GM21447 (cell line): ENCODE results near the gene PCBD2.
"Not testable (repeated sequence)": the region's sequence is repeated elsewhere in the genome, so short reads cannot be mapped to it uniquely, and the experiment has no call there.

ENCODE experiments used
- ATAC-seq: cut with Tn5 transposase; IDR thresholded peaks from one replicate; pipeline ENCODE4 v1.9.1; 2021; ENCODE audit not compliant: unreplicated experiment

The PCBD2 gene

DNA sequence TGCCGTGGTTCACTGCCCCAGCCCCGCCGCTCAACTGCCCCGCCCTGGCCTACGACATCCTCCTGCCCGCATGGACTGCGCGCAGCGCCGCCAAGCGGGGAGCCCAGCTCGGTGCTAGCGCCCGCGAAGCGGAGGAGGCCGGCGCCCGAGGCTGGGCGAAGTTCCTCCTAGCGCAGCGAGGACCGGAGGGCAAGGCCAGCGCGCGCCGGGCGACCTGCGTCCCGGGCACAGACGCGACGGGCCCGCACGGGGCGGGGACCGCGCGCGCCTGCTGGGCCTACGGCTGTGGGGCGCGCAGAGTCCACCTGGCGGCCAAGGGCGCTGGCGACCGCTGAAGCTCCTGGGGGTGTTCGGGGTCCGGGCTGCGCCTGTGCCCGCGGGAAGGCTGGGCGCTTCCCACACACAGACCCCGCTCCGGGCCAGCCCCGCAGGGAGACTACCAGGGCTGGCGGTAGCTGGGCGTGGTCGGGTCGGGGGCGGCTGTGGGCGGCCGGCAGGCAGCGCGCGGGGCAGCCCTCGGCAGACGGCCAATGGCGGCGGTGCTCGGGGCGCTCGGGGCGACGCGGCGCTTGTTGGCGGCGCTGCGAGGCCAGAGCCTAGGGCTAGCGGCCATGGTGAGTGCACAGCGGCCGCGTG lies at the start of gene PCBD2:
PCBD2 (plus strand) TSS at position 522 of the 636 bp plus-strand sequence; CDS start at position 531, 9 bp downstream.
- peak; percentile 74 for ATAC-seq

DNA sequence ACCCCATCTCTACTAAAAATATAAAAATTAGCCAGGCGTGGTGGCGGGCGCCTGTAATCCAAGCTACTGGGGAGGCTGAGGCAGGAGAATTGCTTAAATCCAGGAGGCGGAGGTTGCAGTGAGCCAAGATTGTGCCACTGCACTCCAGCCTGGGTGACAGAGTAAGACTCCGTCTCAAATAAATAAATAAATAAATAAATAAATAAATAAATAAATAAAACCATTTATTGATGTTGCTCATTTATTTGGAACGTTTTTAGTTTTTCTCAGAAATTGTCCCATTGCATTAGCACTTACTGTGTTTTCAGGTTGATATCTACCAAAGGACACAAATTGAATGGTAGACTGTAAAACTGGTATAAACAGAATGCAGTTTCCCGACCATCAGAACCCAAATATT lies 48.5 kb upstream of the PCBD2 start:
- ATAC-seq: not testable (repeated sequence)

DNA sequence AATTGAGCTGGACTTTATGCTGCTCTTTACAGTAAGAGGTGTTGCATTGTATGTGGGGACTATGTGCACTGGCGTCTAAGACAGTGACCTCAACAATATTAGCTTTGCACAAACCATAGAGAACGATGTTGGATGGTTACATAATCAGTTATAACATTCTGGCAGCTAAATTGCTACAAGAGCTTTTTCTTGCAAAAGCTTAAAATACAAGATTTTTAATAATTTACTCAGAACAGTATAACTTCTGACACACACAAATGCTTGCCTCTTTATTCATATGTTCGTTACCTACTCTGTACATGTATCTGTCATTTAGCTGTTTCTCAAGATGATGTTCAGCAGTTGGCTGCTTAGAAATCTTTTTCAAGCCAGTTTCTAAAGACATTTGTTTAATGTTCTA lies 47.5 kb upstream of the PCBD2 start:
- no peak for ATAC-seq

DNA sequence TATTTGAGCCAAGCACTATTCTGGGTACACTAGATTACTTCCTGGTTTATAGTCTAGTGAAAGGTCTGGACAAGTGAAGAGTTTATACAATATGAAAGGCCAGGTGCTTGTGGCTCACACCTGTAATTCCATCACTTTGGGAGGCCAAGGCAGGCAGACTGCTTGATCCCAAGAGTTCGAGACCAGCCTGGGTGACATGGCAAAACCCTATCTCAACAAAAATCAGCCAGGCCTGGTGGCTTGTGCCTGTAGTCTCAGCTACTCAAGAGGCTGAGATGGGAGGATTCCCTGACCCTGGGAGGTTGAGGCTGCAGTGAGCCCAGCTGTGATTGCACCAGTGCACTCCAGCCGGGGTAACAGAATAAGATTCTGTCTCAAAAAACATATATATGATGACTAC lies 40.2 kb upstream of the PCBD2 start:
- ATAC-seq: no peak

DNA sequence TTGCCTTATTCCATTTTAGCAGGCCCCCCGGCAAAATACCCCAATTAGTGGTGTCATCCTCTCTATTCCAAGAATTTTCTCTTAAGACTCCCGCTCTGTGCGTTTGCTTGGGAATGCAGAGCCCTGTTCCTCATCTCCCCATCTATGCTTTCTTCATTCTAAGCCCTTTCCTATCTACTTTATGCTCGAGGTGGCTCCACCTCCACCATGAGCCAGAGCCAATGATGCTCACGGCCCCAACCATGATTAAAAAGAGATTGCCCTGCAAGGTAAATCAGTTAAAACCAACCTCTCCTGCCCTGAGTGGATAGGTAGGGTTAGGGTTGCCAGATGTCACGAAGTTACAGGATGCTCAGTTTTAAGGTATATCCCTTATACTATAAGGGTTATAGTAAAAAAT lies 31.4 kb upstream of the PCBD2 start:
- no peak for ATAC-seq

DNA sequence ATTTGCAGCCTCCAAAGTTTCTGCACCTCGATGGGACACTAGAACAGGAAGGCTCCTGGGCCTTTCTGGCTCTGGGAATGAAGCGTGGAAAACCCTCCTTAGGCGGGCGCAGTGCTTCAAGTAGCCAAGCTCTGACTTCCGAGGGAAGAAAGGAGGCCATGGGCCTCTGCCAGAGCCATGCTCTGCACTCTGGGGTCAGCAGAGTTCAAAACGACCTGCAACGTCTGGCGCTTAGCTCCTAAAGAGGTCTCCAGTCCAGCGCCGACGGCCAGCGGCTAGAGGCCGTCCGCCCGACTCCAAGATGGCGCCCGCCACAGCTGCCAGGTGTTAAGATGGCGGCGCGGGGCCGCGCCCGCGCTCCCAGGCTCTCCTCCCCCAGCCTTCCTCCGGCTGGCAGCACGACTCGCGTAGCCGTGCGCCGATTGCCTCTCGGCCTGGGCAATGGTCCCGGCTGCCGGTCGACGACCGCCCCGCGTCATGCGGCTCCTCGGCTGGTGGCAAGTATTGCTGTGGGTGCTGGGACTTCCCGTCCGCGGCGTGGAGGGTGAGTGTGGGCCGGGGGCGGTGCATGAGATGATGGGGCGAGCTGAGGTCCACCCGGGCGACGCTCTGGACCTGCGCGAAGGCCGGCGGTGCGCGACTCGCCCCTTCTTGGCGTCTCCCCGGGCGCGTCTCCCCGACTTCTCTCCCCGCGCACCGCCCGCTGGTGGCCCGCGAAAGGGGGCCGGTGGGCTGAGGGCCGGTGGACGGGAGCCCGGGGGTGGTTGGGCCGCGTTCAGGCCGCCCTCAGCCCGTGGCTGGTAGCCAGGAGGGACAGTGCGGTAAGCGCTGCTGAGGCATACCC lies 30.7 kb upstream of the PCBD2 start, which contains the start of gene TXNDC15:
TXNDC15 (plus strand) TSS at position 385 of the 844 bp plus-strand sequence; CDS start at position 442, 57 bp downstream.
- ATAC-seq: peak; percentile 80

DNA sequence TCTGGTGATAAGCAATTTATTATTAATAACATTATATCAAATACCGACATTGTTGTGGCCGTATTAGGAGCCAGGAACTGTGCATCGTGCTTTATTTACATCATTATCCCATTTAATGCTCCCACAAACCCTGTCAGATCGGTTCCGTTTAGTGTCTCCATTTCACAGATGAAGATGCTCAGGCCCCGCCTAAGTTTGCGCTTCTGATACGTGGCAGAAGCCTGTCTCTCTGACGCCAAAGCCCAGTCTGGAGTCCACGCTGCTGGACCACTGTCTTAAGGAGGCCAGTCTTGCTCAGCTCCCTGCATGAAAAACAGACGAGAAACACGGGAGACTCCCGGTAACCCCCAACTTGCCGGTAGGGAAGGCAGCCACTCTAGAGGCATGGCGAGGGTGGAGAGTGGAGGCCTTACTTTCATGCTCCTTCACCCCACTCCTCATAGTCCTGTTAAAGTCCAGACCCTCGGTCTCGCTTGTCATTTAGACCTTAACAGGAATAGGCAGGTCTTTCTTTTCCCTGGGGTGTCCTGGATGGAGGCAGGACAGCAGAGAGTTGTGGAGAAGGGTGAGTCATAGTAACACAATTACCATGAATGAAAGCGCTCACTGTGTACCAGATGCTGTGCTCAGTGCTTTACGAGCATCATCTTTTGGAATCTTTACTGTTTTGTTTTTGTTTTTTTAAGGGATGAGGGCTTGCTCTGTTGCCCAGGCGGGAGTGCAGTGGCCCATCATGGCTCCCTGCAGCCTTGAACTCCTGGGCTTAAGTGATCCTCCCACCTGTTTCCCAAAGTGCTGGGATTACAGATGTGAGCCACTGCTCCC lies 29.9 kb upstream of the PCBD2 start:
- ATAC-seq: peak; percentile 40

DNA sequence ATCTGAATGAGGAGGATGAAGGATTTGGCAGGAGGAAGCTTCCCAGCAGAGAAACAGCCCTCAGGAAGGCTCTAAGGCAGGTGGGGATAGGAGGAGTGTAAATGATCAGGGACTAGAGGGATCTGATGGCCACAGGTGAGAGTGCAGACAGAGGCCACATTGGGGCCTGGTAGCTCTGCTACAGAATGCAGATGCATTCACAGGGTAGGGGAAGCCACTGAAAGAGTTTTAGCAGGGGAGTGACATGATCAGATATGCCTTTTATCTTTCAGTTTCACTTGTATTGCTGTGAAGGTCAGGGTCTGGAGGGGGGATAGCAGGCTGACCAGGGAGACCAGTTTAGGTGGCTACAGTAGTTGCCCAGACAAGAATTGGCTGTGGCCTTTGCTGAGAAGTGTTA lies 27.8 kb upstream of the PCBD2 start:
- ATAC-seq: no peak

DNA sequence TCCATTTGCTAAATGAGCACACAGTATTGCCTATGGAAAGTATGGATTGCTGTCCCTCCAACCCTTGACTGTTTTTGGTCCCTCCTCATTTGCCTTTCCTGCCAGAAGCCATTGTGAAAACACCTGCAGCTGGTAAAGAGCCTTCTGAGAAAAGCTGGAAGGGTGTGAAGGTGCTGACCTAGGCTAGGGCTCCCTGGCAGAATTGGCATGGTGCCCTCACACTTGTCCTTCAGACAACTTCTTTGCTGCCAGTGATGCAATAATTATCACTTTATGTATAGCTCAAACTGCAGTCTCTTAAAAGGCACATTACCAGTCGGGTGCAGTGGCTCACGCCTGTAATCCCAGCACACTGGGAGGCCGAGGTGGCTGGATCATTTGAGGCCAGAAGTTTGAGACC lies 26.5 kb upstream of the PCBD2 start:
- ATAC-seq: no peak

DNA sequence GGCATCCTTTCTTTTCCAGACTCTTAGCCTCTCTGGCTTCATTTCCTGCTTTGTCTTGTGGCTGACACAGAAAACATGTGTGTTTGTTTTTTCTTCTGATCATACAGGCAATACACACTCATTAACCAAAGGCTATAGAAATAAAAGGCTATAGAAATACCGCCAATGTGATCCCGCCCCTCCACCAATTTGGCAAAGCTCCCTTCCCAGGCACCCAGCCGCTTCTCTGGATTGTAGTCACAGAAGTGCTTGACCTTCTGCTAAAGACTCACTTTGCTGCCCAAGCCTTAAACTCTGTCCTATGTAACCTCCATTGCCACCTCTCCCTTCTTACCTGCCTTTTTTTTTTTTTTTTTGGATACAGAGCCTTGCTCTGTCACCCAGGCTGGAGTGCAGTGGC lies 25.5 kb upstream of the PCBD2 start:
- no peak for ATAC-seq

DNA sequence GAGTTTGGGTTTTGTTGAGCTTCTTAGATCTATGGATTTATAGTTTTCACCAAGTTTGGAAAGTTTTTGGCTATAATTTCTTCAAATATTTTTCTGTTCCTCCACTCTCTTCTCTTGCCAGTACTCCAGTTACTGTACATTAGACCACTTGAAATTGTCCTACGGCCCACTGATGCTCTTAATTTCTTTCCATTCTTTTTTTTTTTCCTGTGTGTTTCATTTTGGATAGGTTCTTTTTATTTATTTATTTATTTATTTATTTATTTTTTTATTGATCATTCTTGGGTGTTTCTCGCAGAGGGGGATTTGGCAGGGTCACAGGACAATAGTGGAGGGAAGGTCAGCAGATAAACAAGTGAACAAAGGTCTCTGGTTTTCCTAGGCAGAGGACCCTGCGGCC lies 24.0 kb upstream of the PCBD2 start:
- not testable (repeated sequence) for ATAC-seq

DNA sequence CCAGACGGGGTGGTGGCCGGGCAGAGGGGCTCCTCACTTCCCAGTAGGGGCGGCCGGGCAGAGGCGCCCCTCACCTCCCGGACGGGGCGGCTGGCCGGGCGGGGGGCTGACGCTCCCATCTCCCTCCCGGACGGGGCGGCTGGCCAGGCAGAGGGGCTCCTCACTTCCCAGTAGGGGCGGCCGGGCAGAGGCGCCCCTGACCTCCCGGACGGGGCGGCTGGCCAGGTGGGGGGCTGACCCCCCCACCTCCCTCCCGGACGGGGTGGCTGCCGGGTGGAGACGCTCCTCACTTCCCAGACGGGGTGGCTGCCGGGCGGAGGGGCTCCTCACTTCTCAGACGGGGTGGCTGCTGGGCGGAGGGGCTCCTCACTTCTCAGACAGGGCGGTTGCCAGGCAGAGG lies 23.2 kb upstream of the PCBD2 start:
- ATAC-seq: not testable (repeated sequence)

DNA sequence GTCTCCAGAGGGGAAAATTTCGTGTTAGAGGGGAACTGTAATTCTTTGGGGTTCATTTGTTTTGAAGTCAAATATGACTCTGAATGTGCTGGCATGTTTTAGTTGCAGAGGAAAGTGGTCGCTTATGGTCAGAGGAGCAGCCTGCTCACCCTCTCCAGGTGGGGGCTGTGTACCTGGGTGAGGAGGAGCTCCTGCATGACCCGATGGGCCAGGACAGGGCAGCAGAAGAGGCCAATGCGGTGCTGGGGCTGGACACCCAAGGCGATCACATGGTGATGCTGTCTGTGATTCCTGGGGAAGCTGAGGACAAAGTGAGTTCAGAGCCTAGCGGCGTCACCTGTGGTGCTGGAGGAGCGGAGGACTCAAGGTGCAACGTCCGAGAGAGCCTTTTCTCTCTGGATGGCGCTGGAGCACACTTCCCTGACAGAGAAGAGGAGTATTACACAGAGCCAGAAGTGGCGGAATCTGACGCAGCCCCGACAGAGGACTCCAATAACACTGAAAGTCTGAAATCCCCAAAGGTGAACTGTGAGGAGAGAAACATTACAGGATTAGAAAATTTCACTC lies 17.3 kb upstream of the PCBD2 start:
- no peak for ATAC-seq

DNA sequence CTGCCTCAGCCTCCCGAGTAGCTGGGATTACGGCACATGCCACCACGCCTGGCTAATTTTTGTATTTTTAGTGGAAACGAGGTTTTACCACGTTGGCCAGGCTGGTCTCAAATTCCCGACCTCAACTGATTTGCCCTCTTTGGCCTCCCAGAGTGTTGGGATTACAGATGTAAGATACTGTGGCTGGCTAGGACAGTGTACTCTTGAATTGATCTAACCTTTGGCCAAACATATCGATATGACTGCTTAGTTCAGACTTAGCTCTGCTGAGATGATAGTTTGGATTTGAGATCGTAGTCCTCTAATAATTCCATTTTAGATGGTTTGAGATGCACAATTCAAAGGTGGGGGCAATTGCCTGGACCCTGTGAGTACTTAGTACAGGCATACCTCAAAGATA lies 15.6 kb upstream of the PCBD2 start:
- ATAC-seq: no peak

DNA sequence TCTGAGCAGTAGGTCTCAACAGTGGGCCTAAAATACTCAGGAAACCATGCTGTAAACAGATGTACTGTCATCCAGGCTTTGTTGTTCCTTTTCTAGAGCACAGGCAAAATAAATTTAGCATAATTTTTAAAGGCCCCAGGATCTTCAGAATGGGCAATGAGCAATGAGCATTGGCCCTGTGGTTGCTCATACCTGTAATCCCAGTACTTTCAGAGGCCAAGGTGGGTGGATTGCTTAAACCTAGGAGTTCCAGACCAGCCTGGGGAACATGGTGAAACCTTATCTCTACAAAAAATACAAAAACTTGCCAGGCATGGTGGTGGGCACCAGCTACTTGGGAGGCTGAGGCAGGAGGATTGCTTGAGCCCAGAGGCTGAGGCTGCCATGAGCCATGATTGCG lies 13.5 kb upstream of the PCBD2 start:
- no peak for ATAC-seq

DNA sequence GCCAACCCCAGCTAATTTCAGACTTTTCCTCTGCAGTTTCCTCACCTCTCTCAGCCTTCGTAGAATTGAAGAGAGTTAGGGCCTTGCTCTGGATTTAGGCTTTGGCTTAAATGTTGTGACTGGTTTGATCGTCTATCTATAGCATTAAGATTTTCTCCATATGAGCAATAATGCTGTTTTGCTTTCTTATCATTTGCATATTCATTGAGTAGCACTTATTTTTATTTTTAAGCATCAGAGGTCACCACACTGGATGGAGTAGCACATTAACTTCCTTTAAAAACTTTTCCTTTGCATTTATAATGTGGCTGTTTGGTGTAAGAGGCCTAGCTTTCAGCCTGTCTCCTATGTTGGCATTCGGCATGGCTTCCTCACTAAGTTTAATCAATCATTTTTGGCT lies 12.6 kb upstream of the PCBD2 start:
- ATAC-seq: no peak

DNA sequence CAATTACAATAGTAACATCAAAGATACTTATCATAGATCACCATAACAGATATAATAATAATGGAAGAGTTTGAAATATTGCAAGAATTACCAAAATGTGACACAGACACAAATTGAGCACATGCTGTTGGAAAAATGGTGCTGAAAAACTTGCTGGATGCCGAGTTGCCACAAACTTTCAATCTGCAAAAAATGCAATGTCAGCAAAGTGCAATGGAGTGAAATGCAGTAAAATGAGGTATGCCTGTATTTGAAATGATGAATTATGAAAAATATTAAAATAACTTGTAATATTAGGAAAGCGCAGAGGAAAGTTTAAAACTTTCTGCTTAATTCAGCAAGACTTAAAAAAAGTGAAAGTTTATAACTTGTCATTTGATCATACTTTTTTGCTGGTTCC lies 12.0 kb upstream of the PCBD2 start:
- no peak for ATAC-seq

DNA sequence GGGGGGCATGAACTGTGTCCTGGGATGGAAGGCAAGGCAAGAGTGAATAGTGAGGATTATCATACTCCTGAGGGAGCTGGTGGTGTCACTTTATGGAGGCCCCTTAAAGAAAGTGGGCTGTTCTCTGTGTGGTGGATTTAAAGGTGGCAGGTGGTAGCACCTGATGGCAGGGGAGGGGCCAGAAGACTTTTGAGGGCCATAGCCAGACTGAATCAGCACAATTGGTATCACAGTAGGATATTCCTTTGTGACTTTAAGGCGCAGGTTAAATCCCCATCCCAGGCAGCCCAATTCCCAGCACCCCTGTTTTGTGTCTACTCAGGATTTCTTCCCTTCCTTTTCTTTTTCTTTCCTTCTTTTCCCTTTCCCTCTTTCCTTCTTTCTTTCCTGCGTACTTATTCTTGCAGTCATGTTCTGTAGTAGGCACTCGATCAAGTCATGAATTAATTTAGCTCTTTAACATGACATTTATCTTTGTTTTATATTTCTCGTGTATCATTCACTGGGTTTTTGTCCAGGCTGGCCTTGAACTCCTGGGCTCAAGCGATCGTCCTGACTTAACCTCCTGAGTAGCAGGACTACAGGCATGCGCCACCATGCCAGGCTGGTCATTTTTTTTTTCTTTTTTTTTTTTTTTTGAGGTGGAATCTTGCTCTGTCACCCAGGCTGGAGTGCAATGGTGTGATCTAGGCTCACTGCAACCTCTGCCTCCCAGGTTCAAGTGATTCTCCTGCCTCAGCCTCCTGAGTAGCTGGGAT lies 11.0 kb upstream of the PCBD2 start:
- no peak for ATAC-seq

DNA sequence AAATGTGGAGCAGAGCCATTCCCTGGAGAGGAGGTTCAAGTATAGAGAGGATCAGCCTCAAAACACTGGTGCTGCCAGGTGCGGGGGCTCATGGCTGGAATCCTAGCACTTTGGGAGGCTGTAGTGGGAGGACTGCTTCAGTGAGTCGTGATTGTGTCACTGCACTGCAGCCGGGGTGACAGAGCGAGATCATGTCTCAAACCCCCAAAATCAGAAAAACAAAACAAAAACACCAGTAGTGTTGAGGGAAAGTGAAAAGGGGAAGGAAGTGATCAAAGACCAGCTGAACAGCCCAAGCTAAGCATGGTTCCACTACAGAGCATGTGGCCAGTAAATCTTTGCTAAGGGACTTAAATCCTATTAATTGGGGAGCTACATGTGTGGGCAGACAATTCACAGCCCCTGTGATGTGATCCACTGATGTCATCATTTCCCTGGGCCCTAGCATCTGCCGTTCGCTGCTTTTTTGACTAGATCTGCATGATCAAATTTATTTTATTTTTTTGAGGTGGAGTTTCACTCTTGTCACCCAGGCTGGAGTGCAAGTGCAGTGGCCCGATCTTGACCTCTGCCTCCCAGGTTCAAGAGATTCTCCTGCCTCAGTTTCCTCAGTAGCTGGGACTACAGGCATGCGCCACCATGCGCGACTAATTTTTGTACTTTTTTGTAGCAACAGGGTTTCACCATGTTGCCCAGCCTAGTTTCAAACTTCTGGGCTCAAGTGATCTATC lies 2.7 kb upstream of the PCBD2 start:
- ATAC-seq: peak; percentile 38
